Caco-2 (cell line): Measurements from ENCODE around the gene TFR2. TPM values are rescaled to one million over a fixed set of nuclear protein-coding genes. Genes with fewer than 3 reads are reported as not detected.

Experiments
- BruUV-seq: library from RNA; stranded (reverse); fragments of 400-500 nt; replicated peaks from 2 replicates; lab custom pipeline; 2021; lab: Mats Ljungman, UMichigan
- CTCF ChIA-PET: fragments of 300-600 bp; sonication (Branson Sonifier 250); formaldehyde crosslinking; loops from one replicate; lab custom pipeline; 2022; ENCODE audit warnings: antibody characterized with exemption; lab: Charles Lee
- POLR2A ChIA-PET: fragments of 300-600 bp; sonication (Branson Sonifier 250); formaldehyde crosslinking; loops from one replicate; lab custom pipeline; 2022; ENCODE audit warnings: antibody characterized with exemption; lab: Charles Lee
- DNase-seq, 2 experiments: peaks; one replicate each; pipeline versions ENCODE4 v3.0.0 to v3.0.0-alpha.2; 2020 to 2022
- H3K27me3 ChIP-seq: replicated peaks from 2 replicates; pipeline ENCODE4 v1.6.0; 2011; ENCODE audit warnings: low read length; ENCODE audit not compliant: control insufficient read depth, insufficient read depth
- H3K36me3 ChIP-seq: 2 replicates; pipeline ENCODE4 v1.5.1; 2011; ENCODE audit warnings: low read length; ENCODE audit not compliant: control insufficient read depth, insufficient read depth
- H3K4me1 ChIP-seq: fragments of 250-450 bp; sonication (Bioruptor Pico); 2 replicates; pipeline ENCODE4 v1.5.1; 2020; ENCODE audit warnings: mild to moderate bottlenecking
- H3K4me3 ChIP-seq: 2 replicates; pipeline ENCODE4 v1.5.1; 2011; ENCODE audit warnings: low read depth, mild to moderate bottlenecking, control low read depth, low read length
- H3K9me3 ChIP-seq: fragments of 250-450 bp; sonication (Bioruptor Pico); 2 replicates; pipeline ENCODE4 v1.5.1; 2020; ENCODE audit warnings: mild to moderate bottlenecking, moderate library complexity
- H3K27ac Mint-ChIP-seq: one replicate; pipeline ENCODE4 v1.8.0; 2022; ENCODE audit warnings: mixed read lengths; ENCODE audit not compliant: unreplicated experiment
- H3K27me3 Mint-ChIP-seq: one replicate; pipeline ENCODE4 v1.8.0; 2022; ENCODE audit warnings: mixed read lengths; ENCODE audit not compliant: insufficient read depth, unreplicated experiment
- H3K36me3 Mint-ChIP-seq: one replicate; pipeline ENCODE4 v1.8.0; 2022; ENCODE audit warnings: mild to moderate bottlenecking, mixed read lengths; ENCODE audit not compliant: insufficient read depth, unreplicated experiment
- H3K4me1 Mint-ChIP-seq: one replicate; pipeline ENCODE4 v1.8.0; 2022; ENCODE audit warnings: low read depth, mixed read lengths; ENCODE audit not compliant: unreplicated experiment
- H3K4me3 Mint-ChIP-seq: one replicate; pipeline ENCODE4 v1.8.0; 2022; ENCODE audit warnings: mild to moderate bottlenecking, moderate library complexity, mixed read lengths; ENCODE audit not compliant: unreplicated experiment
- H3K9me3 Mint-ChIP-seq: one replicate; pipeline ENCODE4 v1.8.0; 2022; ENCODE audit warnings: mixed read lengths; ENCODE audit not compliant: unreplicated experiment
- CTCF ChIP-seq, 2 experiments: fragments of 200-600 bp in 1 of 2; IDR thresholded peaks; 1 replicate in 1 of 2; 2 replicates in 1 of 2; pipeline versions ENCODE4 v1.5.1 to v1.8.0; 2011 to 2022; ENCODE audit warnings: antibody characterized with exemption in 1 of 2, control low read depth in 1 of 2, inconsistent platforms in 1 of 2, low read depth in 1 of 2, low read length in 1 of 2, mild to moderate bottlenecking in 1 of 2, moderate library complexity in 1 of 2; ENCODE audit not compliant: insufficient read depth in 1 of 2, severe bottlenecking in 1 of 2, unreplicated experiment in 1 of 2
- intact Hi-C: fragments of 100-400 bp; cut with micrococcal nuclease; formaldehyde crosslinking; loops from one replicate; pipeline ENCODE4 v1.10.0; 2022; ENCODE audit not compliant: unreplicated experiment
- total RNA-seq: library from RNA; stranded (reverse); gene quantifications from 2 replicates; pipeline ENCODE4 v1.2.3, GENCODE V29; 2022

TFR2 gene
- total RNA-seq, 1 experiment from 2014 or later = 9.7 TPM

DNA sequence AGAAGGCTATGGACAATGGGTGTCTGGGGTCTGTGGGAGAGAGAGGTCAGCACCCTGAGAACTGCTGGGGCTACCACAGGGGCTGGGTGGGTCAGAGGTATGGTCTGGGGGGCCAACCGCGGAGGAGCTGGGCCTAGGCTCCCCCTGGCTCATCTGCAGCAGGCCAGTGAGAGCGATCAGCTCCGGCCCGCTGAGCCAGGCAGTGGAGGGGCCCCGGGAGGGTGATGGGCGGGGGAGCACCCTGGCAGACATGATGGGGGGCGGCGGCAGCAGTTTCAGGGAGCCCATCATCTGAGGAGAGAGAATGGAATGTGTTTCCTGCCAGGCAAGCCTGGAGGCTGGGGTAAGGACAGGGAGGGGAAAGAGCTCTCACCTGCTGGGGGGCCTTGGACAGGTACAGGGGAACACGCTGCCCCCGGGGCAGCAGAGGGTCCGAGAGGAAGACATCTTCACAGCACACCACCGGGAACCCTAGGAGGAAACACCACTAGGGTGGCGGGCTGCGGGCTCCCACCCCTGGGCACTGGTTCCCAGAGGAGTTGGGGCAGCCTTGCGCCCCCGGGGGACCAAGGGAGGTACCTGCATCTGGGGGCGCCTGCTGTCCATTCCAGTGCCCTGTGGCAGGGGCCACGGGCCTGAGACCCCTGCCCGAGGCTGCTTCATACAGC lies 68.9 kb downstream of the TFR2 start:
- Mint-ChIP-seq H3K27me3 (no peaks in the 10 kb centered on the region), H3K27ac (peak overlapping the region; percentile 85), H3K36me3 (peaks cover 92% of the 10 kb centered on the region), H3K4me1 (peaks cover 8% of the 10 kb centered on the region), H3K9me3 (no peaks in the 10 kb centered on the region), H3K4me3 (peak overlapping the region; percentile 49)
- ChIA-PET CTCF (interaction anchor here (0.5 to 1.4 kb wide), 3 partner anchors 13 to 16 kb away, joined by 3 to 7 read pairs (median 3); partner anchors contain the start of genes FBXO24 and LRCH4), POLR2A (interaction anchor here (0.6 kb wide), 1 partner anchor 87 kb away, joined by 4 read pairs; no protein-coding TSS in a partner anchor)
- BruUV-seq = no TSS peak
- no peak for DNase-seq
- Histone ChIP-seq H3K9me3 (no peaks in the 10 kb centered on the region), H3K36me3 (peaks cover 2% of the 10 kb centered on the region; the same call in 1 of the 2 replicates), H3K4me1 (peaks cover 30% of the 10 kb centered on the region), H3K4me3 (no peak overlapping the region), H3K27me3 (no peaks in the 10 kb centered on the region)
- intact Hi-C loops = no loop called here
- no peak for TF ChIP-seq CTCF (IDR thresholded peaks at IDR 0.05; ENCODE audit: insufficient read depth in 1 of 2, low read depth in 1 of 2, low read length in 1 of 2, severe bottlenecking in 1 of 2, unreplicated experiment in 1 of 2)

DNA sequence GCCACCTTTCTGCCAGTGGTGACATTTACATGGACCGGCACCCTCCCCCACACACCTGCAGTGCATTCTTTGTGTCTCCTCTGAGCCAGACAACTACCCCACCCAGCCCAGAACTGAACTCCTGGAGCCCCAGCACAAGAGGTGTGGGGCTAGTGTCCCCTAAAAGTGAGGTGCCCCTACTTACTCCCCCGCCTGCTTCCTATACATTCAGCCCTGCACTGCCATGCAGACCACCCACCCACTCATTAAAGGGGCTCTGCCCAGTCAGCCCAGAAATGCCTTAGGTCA lies 69.6 kb downstream of the TFR2 start:
- Mint-ChIP-seq H3K4me1 (peaks cover 10% of the 10 kb centered on the region), H3K27ac (peak overlapping the region; percentile 85), H3K36me3 (peaks cover 93% of the 10 kb centered on the region), H3K9me3 (no peaks in the 10 kb centered on the region), H3K4me3 (peak overlapping the region; percentile 49), H3K27me3 (no peaks in the 10 kb centered on the region)
- intact Hi-C loops = no loop called here
- Histone ChIP-seq H3K4me1 (peaks cover 30% of the 10 kb centered on the region), H3K27me3 (no peaks in the 10 kb centered on the region), H3K9me3 (no peaks in the 10 kb centered on the region), H3K36me3 (peaks cover 2% of the 10 kb centered on the region; the same call in 1 of the 2 replicates), H3K4me3 (no peak overlapping the region)
- no TSS peak for BruUV-seq
- no peak for TF ChIP-seq CTCF (IDR thresholded peaks at IDR 0.05; ENCODE audit: insufficient read depth in 1 of 2, low read depth in 1 of 2, low read length in 1 of 2, severe bottlenecking in 1 of 2, unreplicated experiment in 1 of 2)
- POLR2A ChIA-PET = interaction anchor here (1.4 kb wide), 1 partner anchor 14 kb away, joined by 22 read pairs; the partner anchor contains the start of genes FBXO24 and LRCH4
- CTCF ChIA-PET = interaction anchor here (1.3 to 1.4 kb wide), 2 partner anchors 13 to 14 kb away, joined by 3 to 7 read pairs; partner anchors contain the start of genes FBXO24 and LRCH4
- peak in 1 of 2 experiments; percentile 57 for DNase-seq

DNA sequence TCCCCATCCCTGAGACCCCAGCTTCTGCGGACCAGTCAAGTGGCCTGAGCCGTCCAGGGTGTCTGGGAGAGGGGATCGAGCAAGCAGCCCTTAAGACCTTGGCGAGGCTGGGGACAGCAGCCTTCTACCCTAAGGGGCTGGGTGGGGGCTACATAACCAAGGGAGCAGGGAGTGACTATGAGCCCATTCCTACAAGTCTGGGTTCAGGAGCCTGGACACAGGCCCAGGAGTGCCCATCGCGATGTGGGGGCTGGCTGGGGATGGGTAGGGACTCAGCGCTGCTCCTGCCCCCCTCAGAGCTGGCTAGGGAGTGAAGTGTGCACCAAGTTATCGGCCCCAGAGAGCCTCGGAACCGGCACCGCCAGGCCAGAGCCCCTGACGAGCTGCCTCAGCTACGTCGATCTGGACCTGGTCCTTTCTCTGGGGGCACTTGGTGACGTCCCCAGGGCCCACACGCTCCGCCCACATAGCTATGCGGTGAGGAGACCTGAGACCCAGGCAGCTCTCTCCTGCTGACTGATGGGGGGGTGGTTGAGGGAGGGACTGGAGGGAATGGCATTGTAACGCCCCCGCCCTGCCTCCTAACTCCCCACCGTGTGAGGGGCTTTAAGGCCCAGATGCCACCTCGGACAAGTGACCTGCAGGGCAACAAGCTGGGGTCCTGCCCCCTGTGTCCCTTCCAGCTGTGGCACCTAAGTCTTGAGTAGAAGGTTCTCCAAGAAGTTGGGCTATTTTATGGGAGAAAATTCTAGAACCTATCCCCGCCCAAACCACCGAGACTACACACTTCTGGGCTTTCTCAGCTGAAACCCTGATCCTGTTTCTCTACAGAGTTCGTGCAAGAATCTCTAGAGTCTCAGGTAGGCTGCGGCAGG lies 70.2 kb downstream of the TFR2 start:
- intact Hi-C loops = no loop called here
- Histone ChIP-seq H3K27me3 (no peaks in the 10 kb centered on the region), H3K4me1 (peaks cover 32% of the 10 kb centered on the region), H3K9me3 (no peaks in the 10 kb centered on the region), H3K4me3 (no peak overlapping the region), H3K36me3 (no peaks in the 10 kb centered on the region; the same call in 1 of the 2 replicates)
- POLR2A ChIA-PET = interaction anchor here (0.6 to 1.4 kb wide), 3 partner anchors 11 to 416 kb away, joined by 4 to 22 read pairs (median 5); partner anchors contain the start of genes FBXO24 and LRCH4
- CTCF ChIA-PET = interaction anchor here (0.6 to 1.4 kb wide), 4 partner anchors 12 to 148 kb away, joined by 3 to 7 read pairs (median 3); partner anchors contain the start of genes FBXO24 and LRCH4
- H3K4me1 Mint-ChIP-seq = peaks cover 15% of the 10 kb centered on the region
- no peak overlapping the region for H3K4me3 Mint-ChIP-seq
- H3K36me3 Mint-ChIP-seq = peaks cover 89% of the 10 kb centered on the region
- peak overlapping the region; percentile 85 for H3K27ac Mint-ChIP-seq
- no peaks in the 10 kb centered on the region for H3K9me3 Mint-ChIP-seq
- H3K27me3 Mint-ChIP-seq = no peaks in the 10 kb centered on the region
- peak in 1 of 2 experiments; percentile 2 for TF ChIP-seq CTCF (IDR thresholded peaks at IDR 0.05; ENCODE audit: insufficient read depth in 1 of 2, low read depth in 1 of 2, low read length in 1 of 2, severe bottlenecking in 1 of 2, unreplicated experiment in 1 of 2)
- peak in 1 of 2 experiments; percentile 53 for DNase-seq
- BruUV-seq = no TSS peak
